C1 segment of cervical spinal cord (tissue), 14 donors: ENCODE measurements around the gene BCLAF3.

Experiments
- DNase-seq, 14 donors: peaks; one replicate each; lab custom pipeline; 2025; lab: John Stamatoyannopoulos, UW

BCLAF3 gene

DNA sequence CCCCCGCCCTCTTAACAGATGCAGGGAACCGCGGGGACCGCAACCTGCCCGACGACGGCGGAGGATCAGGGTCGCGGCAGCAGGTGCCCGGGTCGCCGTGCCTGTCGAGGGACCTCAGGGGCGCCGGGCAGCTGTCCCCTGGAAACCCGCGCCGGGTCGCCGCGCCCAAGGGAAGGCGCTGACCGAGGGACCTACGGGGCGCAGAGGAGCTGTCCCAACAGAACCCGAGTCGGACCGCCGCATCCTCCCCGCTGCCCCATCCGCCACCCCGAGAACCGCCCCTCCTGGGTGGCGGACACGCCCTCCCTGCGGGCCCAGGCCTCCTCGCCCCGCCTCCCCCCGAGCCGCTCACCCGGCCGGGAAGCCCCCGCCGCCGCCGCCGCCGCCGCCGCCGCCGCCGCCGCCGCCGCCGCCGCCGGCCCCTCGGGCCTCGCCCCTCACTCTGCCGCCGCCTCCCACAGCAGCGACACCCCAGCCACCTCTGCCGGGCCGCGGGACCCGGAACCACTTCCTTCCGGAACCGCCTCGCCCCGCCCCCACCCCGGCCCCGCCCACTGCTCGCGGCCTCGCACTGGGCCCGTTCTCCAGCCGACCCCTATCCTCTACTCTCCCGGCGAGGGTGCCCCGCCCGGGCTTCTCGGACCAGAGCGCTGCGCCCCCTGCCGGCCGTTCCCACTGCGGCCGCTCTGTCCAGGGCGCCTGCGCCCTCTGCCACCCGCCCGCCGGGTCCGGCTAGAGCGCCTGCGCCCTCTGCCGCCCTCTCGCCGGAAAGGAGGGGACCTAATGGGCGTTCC lies at the start of gene BCLAF3:
BCLAF3 (minus strand) TSS at position 506 of the 794 bp plus-strand sequence. CDS start 20,797 bp downstream, outside the sequence.
- peak in 13 of 14 donors; percentile 33 to 90 (median 78) for DNase-seq

GRCh38 chrX:20038966-20039365 lies 48.1 kb upstream of the BCLAF3 start:
- DNase-seq: no peak

- DNase-seq: no peak
Measured at GRCh38 chrX:20037186-20037585, 46.3 kb upstream of the BCLAF3 start.

GRCh38 chrX:20032201-20032600 lies 41.3 kb upstream of the BCLAF3 start:
- no peak for DNase-seq

DNA sequence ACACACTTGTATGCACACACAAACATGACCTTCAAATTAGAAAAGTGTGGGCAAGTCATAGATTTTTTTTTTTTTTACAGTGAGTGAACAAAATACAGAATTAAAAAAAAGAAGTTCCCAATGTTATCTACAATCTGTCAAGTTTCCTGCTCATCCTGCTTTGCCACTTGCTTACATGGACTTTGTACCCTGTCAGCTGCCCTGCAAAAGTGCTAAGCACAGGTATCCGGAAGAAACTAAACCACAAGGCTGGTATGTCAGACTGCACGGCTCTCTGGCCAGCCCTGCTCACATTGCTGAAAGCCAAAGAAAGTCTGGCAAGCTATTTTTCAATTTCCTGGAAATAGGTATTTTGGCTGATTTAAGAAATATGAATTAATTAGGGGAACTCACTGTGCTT lies 38.9 kb upstream of the BCLAF3 start:
- no peak for DNase-seq

DNA sequence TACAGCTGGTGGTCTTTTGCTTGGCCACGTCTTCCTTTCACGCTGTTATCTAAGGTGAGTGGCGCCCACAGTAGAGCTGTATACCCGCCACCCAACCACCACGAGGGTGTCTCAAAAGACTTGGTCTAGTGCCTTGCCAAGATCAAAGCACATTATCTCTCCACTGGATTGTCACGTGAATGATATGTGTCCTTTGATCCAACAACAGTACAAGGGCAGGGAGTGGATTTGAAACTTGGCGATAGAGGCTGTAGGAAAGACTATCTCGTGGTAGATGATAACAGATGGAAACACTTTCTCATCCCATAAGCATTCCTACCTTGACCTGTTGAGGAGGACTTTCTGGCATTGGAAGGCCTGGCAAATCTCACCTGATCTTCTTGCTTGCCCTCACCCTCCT lies 37.7 kb upstream of the BCLAF3 start:
- no peak for DNase-seq

GRCh38 chrX:20026278-20026677 lies 35.4 kb upstream of the BCLAF3 start:
- DNase-seq: no peak

GRCh38 chrX:20019672-20020365 lies 29.0 kb upstream of the BCLAF3 start:
- DNase-seq: no peak

GRCh38 chrX:20016616-20016945 lies 25.7 kb upstream of the BCLAF3 start:
- no peak for DNase-seq

GRCh38 chrX:20015945-20016615 lies 25.2 kb upstream of the BCLAF3 start:
- no peak for DNase-seq

DNA sequence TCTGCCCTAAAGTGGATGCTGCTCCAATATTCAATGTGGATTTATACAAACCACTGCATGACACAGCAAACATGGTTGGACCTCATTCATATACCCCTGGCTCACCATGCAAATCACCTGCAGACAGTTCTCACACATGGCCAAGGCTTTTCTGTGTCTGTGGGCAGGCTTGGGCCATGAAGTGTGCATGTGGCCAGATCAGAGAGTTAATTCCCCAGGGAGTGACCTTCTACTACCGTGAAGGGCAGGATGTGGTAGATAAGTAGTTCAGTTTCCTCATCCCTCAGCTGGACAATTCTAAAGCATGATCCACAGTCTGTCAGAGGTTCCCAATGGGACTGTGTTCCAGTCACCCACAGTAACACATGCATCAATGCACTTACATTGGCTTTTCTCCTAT lies 24.6 kb upstream of the BCLAF3 start:
- DNase-seq: no peak

DNA sequence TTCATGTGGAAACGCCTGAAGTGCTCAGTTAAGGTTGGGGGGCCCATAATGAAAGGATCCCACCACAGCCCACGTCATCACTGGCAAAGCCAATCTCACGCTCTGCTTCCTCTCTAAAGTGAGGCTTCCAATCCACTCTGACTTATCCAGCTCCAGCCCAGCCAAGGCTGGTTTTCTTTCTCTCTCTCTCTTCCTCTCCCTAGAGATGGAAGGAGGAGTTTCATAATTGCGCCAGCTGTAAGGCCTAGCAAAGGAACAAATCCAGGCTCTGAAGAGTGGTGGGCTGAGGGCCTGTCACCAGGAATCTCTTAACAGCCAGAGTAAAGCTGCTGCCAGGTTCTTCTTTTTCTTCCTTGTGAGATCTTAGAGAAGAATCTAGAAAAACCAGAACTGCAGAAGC lies 20.7 kb upstream of the BCLAF3 start:
- DNase-seq: no peak

DNA sequence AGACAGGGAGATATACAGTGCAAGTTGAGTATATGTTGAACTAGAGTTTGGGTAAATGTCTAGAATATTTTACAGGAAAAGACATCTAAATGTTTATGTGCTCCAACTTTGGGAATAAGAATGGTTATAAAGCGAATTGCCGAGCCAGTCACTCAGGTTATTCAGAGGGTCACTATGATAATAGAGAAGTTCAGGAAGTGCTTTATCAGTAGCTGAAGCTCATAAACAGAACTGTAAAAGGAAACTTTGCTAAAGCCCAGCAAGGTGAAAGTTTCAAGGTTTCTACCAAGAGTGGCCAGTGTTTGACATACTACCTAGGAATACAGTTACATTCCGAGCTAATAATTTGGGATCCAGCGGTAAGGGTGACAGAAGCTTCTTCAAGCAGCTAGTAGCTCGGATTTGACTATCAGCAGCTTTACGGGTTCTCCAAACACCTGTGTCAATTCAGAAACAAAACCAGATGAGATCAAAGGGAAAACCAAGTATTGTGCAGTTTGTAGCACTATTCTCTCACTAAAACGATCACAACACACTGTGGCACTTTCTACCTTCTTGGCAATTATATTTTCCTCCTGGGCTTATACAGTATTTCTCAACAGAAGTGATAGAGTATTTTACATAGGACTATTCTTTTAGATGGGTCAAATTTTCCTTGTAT lies 17.2 kb upstream of the BCLAF3 start:
- no peak for DNase-seq

DNA sequence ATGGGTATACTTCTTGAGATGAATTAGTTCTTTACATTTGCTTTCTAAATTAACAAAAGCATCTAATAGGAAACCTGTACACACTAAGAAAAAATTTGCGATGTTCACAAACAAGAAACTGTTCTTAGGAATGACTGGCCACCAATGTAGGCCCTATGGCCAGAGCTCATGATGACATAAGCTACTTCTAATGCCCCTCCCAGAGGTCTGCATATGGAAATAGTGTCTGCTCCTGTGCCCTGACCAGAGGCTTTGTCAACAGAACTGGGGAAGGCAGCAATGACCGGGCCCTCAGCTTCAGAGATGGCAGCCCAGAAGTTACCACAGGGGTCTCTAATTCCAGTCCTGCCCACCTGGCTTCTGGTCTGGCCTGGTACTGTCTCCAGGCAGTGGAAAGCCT lies 15.0 kb upstream of the BCLAF3 start:
- no peak for DNase-seq

GRCh38 chrX:20001588-20001987 lies 10.7 kb upstream of the BCLAF3 start:
- no peak for DNase-seq

GRCh38 chrX:19991350-19991718 lies 473 bp upstream of the BCLAF3 start:
- DNase-seq: no peak

GRCh38 chrX:19990151-19990555 lies 708 bp downstream of the BCLAF3 start:
- peak in 4 of 14 donors; percentile 18 to 56 (median 45) for DNase-seq

DNA sequence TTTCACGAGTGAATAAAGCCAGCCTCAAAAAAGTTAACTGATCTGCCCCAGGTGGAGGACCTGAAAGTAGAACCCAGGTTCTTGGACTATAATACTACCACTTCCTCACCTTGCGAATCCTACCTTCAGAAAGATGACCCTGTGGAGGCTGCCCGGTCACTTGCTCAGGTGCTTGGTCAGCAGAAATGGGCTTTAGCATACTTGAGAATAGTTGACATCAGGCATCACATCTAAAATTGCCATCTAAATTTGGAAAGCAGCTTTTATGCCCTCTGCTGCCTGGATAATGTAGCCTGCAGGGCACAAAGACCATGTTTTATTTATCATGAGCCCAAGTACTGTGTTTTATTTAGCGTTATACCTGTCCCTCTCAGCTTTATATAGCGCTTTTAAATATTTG lies 3.0 kb downstream of the BCLAF3 start:
- DNase-seq: no peak

GRCh38 chrX:19986531-19986930 lies 4.3 kb downstream of the BCLAF3 start:
- no peak for DNase-seq

GRCh38 chrX:19981947-19982346 lies 8.9 kb downstream of the BCLAF3 start:
- no peak for DNase-seq

DNA sequence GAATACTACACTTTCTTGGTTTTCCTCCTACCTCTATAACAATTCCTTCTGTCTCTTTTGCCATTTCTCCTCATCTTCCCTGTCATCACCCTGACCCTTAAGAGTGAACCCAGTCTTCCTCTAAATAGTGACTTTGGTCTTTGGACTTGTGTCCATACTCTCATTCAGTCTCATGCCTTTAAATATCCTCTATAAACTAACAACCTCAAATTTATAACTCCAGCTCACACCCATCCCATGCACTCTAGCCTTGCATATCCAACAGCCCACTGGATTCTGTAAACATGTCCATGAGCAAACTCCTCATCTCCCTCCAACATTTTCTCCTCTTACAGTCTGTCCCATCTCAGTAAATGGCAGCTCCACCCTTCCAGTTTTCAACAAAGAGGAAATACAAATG lies 15.0 kb downstream of the BCLAF3 start:
- DNase-seq: no peak

- no peak for DNase-seq
Measured at GRCh38 chrX:19972984-19973383, 17.9 kb downstream of the BCLAF3 start.
